DND-41 (cell line): Measurements from ENCODE around the gene MIEF1.

ENCODE experiments used
- ATAC-seq: fragments of 200-7000 bp; cut with Tn5 transposase; 3 replicates; pipeline ENCODE4 v1.9.1; 2021; ENCODE audit warnings: low read depth; ENCODE audit not compliant: insufficient read depth
- DNase-seq: peaks from one replicate; pipeline ENCODE4 v3.0.0-alpha.2; 2020
- H2AFZ ChIP-seq: 2 replicates; pipeline ENCODE4 v1.6.0; 2012; ENCODE audit warnings: low read depth, low read length
- H3K27ac ChIP-seq: 2 replicates; pipeline ENCODE4 v1.5.1; 2012; ENCODE audit warnings: low read length, inconsistent platforms
- H3K27me3 ChIP-seq: fragments of 200-600 bp; sonication (generic); 2 replicates; pipeline ENCODE4 v1.6.0; 2012; ENCODE audit warnings: low read length, mild to moderate bottlenecking, inconsistent platforms; ENCODE audit not compliant: insufficient read depth, poor library complexity
- H3K36me3 ChIP-seq: 2 replicates; pipeline ENCODE4 v1.5.1; 2012; ENCODE audit warnings: low read length, inconsistent platforms; ENCODE audit not compliant: insufficient read depth
- H3K4me1 ChIP-seq: 2 replicates; pipeline ENCODE4 v1.5.1; 2012; ENCODE audit warnings: mild to moderate bottlenecking, low read length; ENCODE audit not compliant: insufficient read depth
- H3K4me2 ChIP-seq: 2 replicates; pipeline ENCODE4 v1.6.0; 2012; ENCODE audit warnings: mild to moderate bottlenecking, moderate library complexity, low read length, inconsistent platforms; ENCODE audit not compliant: insufficient read depth
- H3K4me3 ChIP-seq, 2 experiments: fragments of 200-600 bp in 1 of 2; shearing (Covaris generic) in 1 of 2; 2 replicates each; pipeline ENCODE4 v1.5.1; 2012 to 2016; ENCODE audit warnings: inconsistent platforms in 2 of 2, low read length in 2 of 2, mild to moderate bottlenecking in 2 of 2, low read depth in 1 of 2, moderate library complexity in 1 of 2
- H3K79me2 ChIP-seq: 2 replicates; pipeline ENCODE4 v1.6.0; 2012; ENCODE audit warnings: low read length, inconsistent platforms; ENCODE audit not compliant: insufficient read depth
- H3K9ac ChIP-seq: 2 replicates; pipeline ENCODE4 v1.6.0; 2012; ENCODE audit warnings: low read depth, mild to moderate bottlenecking, inconsistent platforms, low read length, moderate library complexity
- H3K9me3 ChIP-seq: 2 replicates; pipeline ENCODE4 v1.5.1; 2012; ENCODE audit warnings: low read length, moderate library complexity, mild to moderate bottlenecking, inconsistent platforms; ENCODE audit not compliant: insufficient read depth, severe bottlenecking
- H4K20me1 ChIP-seq: 2 replicates; pipeline ENCODE4 v1.6.0; 2012; ENCODE audit warnings: low read length; ENCODE audit not compliant: insufficient read depth
- CTCF ChIP-seq: IDR thresholded peaks from 2 replicates; pipeline ENCODE4 v1.5.1; 2012; ENCODE audit warnings: borderline replicate concordance, low read length, moderate library complexity, mild to moderate bottlenecking; ENCODE audit not compliant: poor library complexity, severe bottlenecking; ENCODE audit errors: extremely low read depth
- EZH2 ChIP-seq: IDR thresholded peaks from 3 replicates; pipeline ENCODE4 v1.6.1; 2012; ENCODE audit warnings: borderline replicate concordance, low read depth, mild to moderate bottlenecking, moderate library complexity, low read length, inconsistent platforms; ENCODE audit not compliant: severe bottlenecking

Gene MIEF1

DNA sequence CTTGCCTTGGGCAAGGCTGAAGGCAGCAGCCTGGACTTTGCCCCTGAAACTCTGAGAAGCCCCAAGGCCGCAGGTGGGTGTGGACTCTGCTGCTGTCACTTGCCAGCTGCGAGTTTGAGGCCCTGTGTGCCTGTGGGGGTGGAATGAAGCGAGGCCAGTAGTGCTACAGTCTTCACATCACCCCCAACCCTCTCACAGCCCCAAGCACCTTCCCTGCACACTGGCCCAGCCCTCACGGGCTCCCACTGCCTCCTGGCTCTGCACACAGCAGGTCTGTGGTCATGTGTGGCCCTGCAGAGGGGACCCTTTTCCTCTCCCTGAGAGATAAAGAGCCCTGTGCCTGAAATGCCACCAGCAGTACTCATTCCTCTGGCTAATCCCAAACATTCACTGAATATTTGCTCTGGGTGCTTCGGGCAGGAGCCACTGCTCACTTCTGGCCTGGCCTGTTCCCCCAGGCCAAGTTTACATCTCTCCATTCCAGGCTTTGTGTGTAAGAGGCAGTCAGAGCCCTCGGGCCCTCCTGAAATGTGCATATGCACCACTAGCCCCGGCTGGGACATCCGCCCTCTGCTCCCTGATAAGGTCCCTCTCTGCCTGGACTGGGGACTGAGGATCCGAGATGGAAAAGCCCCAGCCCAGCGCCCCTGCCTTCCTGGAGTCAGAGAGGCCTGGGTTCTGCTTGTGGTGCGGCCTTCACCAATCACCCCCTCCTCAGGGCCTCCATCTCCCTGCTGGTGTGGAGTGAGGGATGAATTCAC, 27.6 kb upstream of the MIEF1 start:
- H3K9ac ChIP-seq, result no peak overlapping the region
- H3K27me3 ChIP-seq, result peaks cover 3% of the 10 kb centered on the region
- no peak overlapping the region for H3K4me3 ChIP-seq
- H4K20me1 ChIP-seq, result peaks cover 8% of the 10 kb centered on the region
- no peak overlapping the region for H2AFZ ChIP-seq
- no peaks in the 10 kb centered on the region for H3K79me2 ChIP-seq
- ATAC-seq, result no peak
- H3K27ac ChIP-seq, result no peak overlapping the region
- H3K36me3 ChIP-seq, result no peaks in the 10 kb centered on the region
- H3K4me2 ChIP-seq, result no peak overlapping the region
- no peaks in the 10 kb centered on the region; the same call in 1 of the 2 replicates for H3K4me1 ChIP-seq
- TF ChIP-seq CTCF (no peak), EZH2 (no peak)
- DNase-seq, result no peak
- H3K9me3 ChIP-seq, result no peaks in the 10 kb centered on the region

DNA sequence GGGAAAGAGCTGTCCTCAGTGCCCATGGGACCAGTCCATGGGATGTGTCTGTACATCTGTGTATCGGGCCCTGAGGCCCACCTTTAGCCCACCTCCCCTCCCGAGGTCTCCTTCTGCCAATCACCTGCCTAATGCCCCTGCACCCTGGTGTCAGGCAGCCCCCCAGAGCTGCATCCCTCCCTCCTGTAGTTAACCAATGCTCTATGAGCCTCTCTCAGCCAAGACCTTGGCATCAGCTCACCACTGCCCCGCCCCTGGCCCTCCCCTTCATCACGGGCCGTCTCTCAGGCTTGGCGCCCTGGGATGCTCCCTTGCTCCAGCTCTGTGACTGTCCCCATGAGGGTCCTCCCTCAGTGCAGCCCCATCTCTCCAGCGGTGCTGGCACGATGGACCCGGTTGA, 26.8 kb upstream of the MIEF1 start:
- H3K79me2 ChIP-seq, result no peaks in the 10 kb centered on the region
- H3K4me1 ChIP-seq, result no peaks in the 10 kb centered on the region; the same call in 1 of the 2 replicates

DNA sequence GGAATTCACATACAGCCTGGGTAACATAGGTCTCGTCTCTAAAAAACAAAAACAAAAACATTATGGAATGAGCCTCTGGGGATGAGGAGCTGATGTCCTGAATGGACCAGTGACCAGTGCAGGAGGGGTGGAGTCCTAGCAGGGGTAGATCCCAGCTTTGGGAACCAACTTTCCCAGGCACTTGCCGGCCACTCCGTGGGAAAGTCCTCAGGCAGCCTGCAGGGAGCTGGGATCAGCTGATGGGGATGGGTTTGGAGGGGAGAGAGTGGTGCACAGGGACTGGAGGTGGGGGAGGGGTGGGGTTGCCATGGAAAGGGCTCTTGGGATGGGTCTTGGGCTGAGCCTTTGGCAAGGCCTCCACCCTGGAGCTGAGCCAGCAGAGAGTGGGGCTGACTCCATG, 26.2 kb upstream of the MIEF1 start:
- Histone ChIP-seq H3K4me3 (no peak overlapping the region), H4K20me1 (peaks cover 8% of the 10 kb centered on the region), H3K27me3 (peaks cover 3% of the 10 kb centered on the region), H3K79me2 (no peaks in the 10 kb centered on the region), H3K27ac (no peak overlapping the region), H3K9me3 (no peaks in the 10 kb centered on the region), H3K36me3 (no peaks in the 10 kb centered on the region), H2AFZ (no peak overlapping the region), H3K4me2 (no peak overlapping the region), H3K4me1 (no peaks in the 10 kb centered on the region; the same call in 1 of the 2 replicates), H3K9ac (no peak overlapping the region)
- ATAC-seq (no peak), DNase-seq (no peak)
- TF ChIP-seq CTCF (no peak), EZH2 (no peak)

More for the DNA sequence above, 26.8 kb upstream of the MIEF1 start:
- Histone ChIP-seq H4K20me1 (peaks cover 8% of the 10 kb centered on the region), H3K27ac (no peak overlapping the region), H3K4me2 (no peak overlapping the region), H3K9ac (no peak overlapping the region), H3K27me3 (peaks cover 3% of the 10 kb centered on the region), H2AFZ (no peak overlapping the region), H3K9me3 (no peaks in the 10 kb centered on the region), H3K36me3 (no peaks in the 10 kb centered on the region), H3K4me3 (no peak overlapping the region)
- ATAC-seq (no peak), DNase-seq (no peak)
- TF ChIP-seq EZH2, result no peak
- no peak for TF ChIP-seq CTCF
